ENCODE results near the gene CRHR1.

The CRHR1 gene

GRCh38 chr17:45841883-45842525 is 57.9 kb downstream of the CRHR1 start:
- no peak for TF ChIP-seq CTCF (conservative IDR thresholded peaks at IDR 0.05; ENCODE audit: low read length)
- H3K4me3 ChIP-seq (ENCODE audit: low read length) = no peak overlapping the region
- DNase-seq (ENCODE audit: low read depth) = peak; percentile 6

- DNase-seq (ENCODE audit: low read depth) = no peak
- TF ChIP-seq CTCF (conservative IDR thresholded peaks at IDR 0.05; ENCODE audit: low read length) = no peak
- H3K4me3 ChIP-seq (ENCODE audit: low read length) = no peak overlapping the region
Measured at GRCh38 chr17:45843722-45844121, 59.6 kb downstream of the CRHR1 start.

DNA sequence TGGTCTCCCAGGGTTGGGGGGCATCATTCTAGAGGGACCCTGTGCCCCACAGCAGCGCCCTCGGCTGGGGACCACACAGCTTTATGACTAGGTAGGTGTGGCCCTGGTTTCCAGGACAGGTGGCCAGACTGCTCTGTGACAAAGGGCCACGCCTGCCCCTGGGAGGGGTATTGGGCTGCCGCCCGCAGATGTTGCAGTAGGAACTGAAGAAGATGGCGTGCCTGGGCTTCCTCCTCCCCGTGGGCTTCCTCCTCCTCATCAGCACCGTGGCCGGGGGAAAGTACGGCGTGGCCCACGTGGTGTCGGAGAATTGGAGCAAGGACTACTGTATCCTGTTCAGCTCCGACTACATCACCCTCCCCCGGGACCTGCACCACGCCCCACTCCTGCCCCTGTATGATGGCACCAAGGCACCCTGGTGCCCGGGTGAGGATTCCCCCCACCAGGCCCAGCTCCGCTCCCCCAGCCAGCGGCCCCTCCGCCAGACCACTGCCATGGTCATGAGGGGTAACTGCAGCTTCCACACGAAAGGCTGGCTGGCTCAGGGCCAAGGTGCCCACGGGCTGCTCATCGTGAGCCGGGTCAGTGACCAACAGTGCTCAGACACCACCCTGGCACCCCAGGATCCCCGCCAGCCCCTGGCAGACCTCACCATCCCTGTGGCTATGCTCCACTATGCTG is 60.7 kb downstream of the CRHR1 start, which contains the start of gene SPPL2C:
TSS of gene SPPL2C (plus strand) at position 187 of the 681 bp plus-strand sequence. CDS start at position 213, 26 bp downstream.
- H3K4me3 ChIP-seq (ENCODE audit: low read length) = no peak within 1 kb of the TSS
- DNase-seq (ENCODE audit: low read depth) = no peak
- TF ChIP-seq CTCF (conservative IDR thresholded peaks at IDR 0.05; ENCODE audit: low read length) = no peak

DNA sequence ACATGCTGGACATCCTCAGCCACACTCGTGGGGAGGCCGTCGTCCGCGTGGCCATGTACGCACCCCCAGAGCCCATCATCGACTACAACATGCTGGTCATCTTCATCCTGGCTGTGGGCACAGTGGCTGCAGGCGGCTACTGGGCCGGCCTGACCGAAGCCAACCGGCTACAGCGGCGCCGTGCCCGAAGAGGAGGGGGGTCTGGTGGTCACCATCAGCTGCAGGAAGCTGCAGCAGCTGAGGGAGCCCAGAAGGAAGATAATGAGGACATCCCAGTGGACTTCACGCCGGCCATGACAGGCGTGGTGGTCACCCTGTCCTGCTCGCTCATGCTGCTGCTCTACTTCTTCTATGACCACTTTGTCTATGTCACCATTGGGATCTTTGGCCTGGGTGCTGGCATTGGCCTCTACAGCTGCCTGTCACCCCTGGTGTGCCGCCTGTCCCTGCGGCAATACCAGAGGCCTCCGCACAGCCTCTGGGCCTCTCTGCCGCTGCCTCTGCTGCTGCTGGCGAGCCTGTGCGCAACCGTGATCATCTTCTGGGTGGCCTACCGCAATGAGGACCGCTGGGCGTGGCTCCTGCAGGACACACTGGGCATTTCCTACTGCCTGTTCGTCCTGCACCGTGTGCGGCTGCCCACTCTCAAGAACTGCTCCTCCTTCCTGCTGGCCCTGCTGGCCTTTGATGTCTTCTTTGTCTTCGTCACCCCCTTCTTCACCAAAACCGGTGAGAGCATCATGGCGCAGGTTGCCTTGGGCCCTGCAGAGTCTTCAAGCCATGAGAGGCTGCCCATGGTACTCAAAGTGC is 61.5 kb downstream of the CRHR1 start:
- no peak for TF ChIP-seq CTCF (conservative IDR thresholded peaks at IDR 0.05; ENCODE audit: low read length)
- H3K4me3 ChIP-seq (ENCODE audit: low read length) = no peak overlapping the region
- no peak for DNase-seq (ENCODE audit: low read depth)

GRCh38 chr17:45846223-45846622 is 62.1 kb downstream of the CRHR1 start:
- DNase-seq (ENCODE audit: low read depth) = no peak
- TF ChIP-seq CTCF (conservative IDR thresholded peaks at IDR 0.05; ENCODE audit: low read length) = no peak

GRCh38 chr17:45846646-45847045 is 62.5 kb downstream of the CRHR1 start:
- H3K4me3 ChIP-seq (ENCODE audit: low read length) = no peak overlapping the region
- DNase-seq (ENCODE audit: low read depth) = no peak
- TF ChIP-seq CTCF (conservative IDR thresholded peaks at IDR 0.05; ENCODE audit: low read length) = no peak

More at GRCh38 chr17:45846223-45846622, 62.1 kb downstream of the CRHR1 start:
- no peak overlapping the region for H3K4me3 ChIP-seq (ENCODE audit: low read length)

All from AG10803 (cell line).